Stimulated activated CD4-positive, alpha-beta T cell treated with anti-CD3 and anti-CD28 coated beads, Interleukin-15, amount 100 ng/mL, for 48 hours (primary cell): ENCODE measurements around the gene NCS1.

Source experiments
- DNase-seq, 2 donors: peaks; one replicate each; pipeline ENCODE4 v3.0.0-alpha.2; 2020; ENCODE audit warnings: low read depth in 2 of 2

The NCS1 gene

GRCh38 chr9:130176760-130177159 is 4.6 kb downstream of the NCS1 start:
- DNase-seq = no peak

GRCh38 chr9:130177898-130178805 is 5.9 kb downstream of the NCS1 start:
- no peak for DNase-seq

GRCh38 chr9:130179331-130179907 is 7.2 kb downstream of the NCS1 start:
- DNase-seq = no peak

GRCh38 chr9:130180516-130180915 is 8.3 kb downstream of the NCS1 start:
- no peak for DNase-seq

DNA sequence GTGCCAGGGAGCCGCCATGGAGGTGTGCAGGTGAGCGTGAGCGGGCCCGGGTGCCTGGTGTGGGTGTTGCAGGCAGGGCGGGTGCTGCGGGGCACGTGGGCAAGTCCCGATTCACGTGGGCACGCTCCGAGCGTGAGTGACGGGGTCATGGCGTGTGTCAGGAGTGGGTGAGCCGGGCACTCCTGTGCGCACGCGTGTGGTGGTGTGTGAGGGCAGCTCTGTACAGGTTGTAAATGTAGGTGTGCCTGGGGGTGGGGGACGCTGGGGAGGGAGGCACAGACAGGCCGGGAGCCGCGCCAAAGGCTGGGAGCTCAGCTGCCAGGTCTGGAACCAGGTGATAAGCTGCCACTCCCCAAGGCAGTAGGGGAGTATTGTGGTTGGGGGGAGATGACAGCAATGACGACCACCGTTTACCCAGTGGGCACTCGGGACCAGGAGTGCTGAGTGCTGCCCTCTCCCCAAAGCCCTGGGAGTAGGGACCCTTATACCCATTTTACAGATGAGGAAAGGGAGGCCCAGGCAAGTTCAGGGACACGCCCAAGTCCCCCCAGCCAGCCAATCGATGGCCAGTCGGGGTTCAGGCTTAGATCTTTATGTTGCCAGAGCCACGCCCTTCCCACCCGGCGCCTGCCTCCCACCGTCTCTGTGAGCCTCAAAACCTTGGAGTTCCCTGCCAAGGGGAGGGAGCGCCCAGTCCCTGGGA is 9.6 kb downstream of the NCS1 start:
- DNase-seq = no peak

DNA sequence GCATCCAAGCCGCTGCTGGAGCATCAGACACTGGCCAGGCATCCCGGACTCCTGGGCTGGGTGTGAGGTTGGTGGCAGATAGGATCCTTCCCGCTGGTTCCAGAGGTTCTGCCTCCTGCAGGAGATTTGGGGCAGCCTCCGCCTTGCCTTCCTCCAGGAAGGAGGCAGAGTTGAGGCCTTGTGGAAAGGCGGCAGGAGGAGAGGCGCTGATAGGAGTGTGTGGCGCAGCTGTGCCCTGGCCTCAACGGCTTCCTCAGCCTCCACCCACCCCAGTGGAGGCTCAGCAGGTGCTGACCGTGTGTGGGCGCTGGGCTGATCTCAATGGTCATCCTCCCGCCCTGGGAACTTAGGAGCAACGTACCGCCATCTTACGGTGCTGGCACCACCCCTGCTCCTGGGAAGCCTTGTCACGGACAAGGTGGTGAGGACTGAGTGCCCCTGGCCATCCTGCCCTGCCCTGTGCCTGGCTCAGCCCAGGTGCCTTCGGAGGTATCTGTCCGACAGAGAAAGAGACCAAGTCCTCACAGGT is 10.2 kb downstream of the NCS1 start:
- no peak for DNase-seq

DNA sequence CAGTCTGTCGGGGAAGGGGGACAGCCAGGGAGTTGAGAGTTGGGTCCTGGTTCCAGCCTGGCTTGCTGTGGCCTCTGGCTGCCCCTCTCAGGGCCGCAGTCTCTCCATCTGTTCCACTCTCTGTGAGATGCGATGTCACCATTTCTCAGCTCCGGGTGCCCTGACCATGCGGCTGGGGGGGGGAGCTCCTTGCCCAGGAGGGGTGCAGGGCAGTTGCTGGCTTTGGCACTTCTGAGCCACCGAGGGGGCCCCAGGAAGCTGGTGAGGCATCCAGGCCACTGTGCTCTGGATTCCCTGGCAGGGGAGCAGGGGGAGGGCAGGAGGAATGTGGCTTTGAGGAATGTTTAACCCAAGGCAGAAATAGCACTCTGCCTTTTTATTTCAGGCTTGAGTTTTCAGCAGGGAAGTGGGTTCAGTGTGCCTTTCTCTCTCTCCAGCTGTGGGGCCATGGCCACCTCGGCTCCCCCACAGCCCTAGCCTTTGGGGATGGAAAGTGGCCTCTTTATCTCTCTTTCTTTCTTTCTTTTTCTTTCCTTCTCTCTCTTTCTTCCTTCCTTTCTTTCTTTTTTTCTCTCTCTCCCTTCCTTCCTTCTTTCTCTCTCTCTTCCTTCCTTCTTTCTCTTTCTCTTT is 11.0 kb downstream of the NCS1 start:
- DNase-seq = no peak

DNA sequence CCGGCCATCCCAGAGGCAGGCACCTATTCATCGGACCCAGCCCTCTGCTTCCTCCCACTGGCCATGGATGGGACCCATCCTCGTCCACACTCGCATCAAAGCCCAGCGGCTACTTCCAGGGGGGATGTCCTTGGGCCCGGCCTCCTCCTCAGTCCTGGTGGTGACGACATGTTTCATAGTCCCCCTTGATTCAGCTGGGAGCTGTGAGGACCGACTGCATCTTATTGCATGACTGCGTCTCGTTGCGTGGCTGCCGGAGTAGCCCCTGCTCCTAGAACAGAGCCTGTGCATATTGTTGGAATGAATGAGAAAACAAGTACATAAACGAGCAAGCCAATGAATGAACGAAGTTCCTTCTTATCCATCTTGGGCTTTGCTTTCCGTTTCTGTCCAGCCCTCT is 12.8 kb downstream of the NCS1 start:
- DNase-seq = no peak

DNA sequence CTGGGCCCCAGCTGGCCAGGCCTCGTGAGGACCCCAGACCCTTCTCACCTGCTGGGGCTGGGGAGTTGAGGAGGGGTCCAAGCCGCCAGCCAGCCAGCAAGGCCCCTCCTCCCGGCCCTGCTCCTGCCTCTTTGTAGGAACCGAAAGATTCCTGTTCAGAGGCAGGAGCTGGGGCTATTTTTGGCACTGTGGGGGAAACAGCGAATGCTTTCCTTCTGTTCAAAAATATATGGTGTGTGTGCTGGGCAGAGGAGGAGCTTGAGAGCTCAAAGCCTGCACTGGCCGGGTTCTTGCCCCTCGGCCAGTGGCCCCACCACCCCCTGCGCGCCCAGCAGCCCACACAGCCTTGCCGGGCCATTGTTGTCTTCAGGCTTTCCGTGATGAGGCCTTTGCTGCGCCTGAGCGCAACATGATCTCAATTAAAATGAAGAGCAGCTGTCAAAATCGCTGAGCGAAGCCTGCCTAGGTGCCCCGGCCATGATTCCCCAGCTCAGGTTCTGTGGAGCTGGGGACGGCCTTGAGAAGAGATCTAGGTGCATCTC is 13.4 kb downstream of the NCS1 start:
- DNase-seq = no peak

- no peak for DNase-seq
These were observed 13.8 kb downstream of the NCS1 start for GRCh38 chr9:130186051-130186450.

DNA sequence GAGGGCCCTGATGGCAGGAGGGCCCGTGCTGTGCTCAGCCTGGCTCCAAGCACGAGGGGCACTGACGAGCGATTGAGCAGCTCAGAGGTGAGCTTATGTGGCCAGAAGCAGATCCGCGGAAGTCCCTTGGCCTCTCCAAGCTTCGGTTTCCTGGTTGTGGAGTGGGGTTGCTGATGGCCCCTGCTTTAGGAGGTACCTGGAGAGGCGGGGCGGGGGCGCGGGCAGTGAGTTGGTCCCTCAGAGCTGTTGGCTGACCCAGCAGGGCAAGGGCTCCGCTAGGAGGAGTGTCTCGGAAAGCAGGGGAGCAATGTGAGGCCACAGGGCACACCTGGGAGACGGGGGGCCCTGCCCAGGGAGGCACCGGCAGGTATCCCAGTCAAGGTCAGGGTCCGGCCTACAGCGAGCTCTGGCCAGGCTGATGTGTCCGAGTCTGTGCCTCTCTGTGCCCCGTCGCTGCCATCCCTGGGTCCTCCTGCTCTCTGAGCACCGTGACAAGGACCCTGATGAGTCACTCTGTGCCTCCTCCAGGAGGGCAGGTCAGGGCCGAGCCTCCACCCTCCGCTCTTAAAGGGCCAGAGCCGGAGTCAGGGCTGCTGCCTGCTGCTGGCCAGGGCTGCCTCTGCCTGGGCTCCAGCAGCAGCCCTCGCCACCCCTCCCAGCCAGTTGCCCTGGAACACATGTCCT is 14.8 kb downstream of the NCS1 start:
- no peak for DNase-seq

DNA sequence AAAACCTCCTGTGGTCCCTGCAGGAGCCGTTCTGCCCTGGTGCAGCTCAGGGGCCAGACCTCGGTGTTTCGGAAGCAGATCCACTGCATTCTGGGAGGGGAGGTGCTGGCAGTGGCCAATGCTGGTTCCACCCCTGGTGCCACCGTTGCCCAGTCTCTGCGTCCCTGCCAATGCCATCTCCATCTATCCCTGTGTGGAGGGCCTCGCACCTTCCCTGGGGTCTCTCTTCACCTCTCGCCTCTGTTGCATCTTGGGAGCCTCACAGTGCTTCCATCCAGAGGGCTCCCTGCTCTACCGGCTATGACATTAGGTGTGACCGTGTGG is 15.3 kb downstream of the NCS1 start:
- DNase-seq = no peak

DNA sequence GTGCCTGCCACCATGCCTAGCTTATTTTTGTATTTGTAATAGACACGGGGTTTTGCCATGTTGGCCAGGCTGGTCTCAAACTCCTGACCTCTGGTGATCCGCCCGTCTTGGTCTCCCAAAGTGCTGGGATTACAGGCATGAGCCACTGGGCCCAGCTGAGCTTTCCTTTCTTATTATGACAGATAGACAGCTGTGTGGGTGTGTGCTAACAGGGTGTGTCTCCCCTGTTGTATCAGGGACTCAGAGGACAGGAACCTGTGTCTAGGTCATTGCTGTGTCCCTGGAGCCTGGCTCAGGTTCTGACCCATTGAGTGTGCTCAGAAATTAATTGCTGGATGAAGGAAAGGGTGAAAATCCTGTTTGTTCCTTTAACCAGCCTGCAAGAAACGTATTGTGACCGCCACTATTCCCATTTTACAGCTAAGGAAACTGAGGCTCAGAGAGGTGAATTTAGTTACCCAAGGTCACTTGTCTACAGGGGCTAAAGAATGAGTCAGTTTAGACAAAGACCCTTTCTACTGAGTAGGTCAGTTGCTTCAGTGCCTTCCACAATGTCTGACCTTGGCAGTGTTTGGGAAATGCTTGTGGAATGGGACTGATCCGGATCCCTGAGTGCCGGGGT is 16.8 kb downstream of the NCS1 start:
- DNase-seq = no peak

- no peak for DNase-seq
These were observed 17.6 kb downstream of the NCS1 start for GRCh38 chr9:130189840-130190239.

DNA sequence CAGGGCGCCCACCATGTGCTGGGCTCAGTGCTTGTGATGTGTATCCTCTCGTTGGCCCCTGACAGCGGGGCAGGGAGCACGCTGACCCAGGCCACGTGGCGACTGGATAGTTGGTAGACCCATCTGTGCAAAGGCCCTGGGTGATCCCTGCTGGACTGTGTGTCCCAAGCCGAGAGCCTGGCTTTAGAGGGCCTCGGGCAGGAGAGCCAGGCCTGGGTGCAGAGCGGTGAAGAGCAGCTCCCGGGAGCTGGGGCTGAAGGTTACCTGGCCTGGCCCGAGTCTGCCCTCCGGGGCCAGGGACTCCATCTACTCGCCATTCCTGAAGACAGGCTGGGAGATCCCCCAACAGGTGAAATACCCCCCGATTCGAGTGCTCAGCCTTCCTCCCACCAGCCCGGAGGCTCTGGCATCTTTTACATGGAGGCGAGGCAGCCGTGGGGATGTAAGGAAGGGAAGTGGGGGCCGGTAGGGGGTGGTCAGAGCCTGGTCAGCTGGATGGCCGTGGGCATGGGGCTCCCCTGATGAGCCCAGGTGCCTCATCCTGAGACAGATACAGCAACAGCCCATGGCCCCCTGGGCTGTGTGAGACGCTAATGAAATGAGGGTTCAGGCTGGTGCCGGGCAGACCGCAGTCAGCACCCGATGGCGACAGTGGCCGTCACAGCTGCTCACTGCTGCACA is 19.0 kb downstream of the NCS1 start:
- no peak for DNase-seq

- DNase-seq = no peak
These were observed 19.5 kb downstream of the NCS1 start for GRCh38 chr9:130191749-130192120.

DNA sequence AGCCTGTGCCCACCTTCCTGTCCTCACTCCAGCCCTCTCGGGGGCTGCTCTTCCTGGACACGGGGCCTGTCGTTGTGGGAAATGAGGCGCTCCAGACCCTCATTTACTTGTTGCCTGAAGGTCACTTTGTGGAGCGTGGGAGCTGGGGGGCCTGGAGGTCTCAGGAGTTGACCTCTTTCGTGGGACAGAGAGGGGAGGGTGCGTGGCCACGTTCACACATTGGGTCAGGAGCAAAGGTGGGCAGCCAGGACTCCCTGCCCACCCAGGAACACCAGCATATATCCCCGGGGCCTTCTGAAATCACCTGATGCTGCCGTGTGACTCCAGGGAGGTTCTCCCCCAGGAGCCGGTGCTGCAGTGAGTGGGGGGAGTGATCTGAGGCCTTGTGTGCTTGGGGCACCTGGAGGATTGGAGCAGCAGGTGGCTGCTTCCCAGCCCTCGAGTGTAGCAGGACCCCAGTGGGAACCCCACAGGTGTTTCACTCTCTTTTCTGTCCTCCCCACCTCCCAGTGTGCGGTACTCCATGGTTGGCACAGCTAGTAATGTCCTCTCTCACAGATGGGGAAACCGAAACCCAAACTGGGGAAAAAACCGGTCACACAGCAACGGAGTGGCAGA is 20.3 kb downstream of the NCS1 start:
- DNase-seq = no peak

DNA sequence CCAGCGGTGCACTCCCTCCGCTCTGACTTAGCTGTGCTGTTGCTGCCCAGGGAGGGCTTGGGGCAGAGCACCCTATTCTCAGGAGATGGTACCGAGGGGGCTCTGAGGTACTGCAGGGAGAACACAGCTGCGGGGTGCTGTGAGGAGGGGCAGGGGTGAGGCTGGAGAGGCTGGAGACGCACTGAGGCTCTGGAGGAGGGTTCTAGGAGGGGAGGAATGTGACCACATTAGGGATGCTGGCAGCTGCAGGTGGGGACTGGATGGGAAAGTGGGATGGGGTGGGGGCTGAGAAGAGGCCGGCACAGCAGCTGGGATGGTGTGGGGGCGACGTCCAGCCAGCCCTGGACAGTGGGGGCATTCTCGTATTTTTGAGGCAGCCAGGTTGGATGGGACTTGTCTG is 20.9 kb downstream of the NCS1 start:
- DNase-seq = no peak

GRCh38 chr9:130193531-130194377 is 21.6 kb downstream of the NCS1 start:
- no peak for DNase-seq
